Activated T-cell treated with anti-CD3 and anti-CD28 coated beads, Interleukin-2, amount 50 U/mL, for 48 hours (primary cell): ENCODE measurements around the gene PCNX2.

Source experiments
- DNase-seq, 2 experiments: peaks; one replicate each; pipeline ENCODE4 v3.0.0-alpha.2; 2020

Gene PCNX2

GRCh38 chr1:232979558-232979957, 316.0 kb downstream of the PCNX2 start:
- DNase-seq: no peak

DNA sequence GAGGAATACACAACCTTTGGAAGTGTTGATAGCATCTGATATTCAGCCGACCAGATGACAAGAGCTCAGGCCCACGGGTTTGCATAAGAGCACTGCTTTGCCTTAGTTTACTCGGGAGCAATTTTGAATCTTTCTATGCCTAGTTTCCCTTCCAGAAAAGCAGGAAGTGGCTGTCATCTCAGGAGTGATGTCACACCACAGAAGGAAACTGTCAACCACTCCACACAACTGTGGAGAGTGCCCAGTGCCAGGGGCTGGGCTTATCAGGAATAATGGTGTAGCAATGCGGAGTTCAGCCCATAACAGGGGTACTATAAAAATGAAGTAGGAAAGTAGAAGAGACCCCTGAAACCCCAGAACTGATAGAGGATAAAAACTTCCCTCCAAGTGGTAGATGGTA, 316.7 kb downstream of the PCNX2 start:
- DNase-seq: no peak

DNA sequence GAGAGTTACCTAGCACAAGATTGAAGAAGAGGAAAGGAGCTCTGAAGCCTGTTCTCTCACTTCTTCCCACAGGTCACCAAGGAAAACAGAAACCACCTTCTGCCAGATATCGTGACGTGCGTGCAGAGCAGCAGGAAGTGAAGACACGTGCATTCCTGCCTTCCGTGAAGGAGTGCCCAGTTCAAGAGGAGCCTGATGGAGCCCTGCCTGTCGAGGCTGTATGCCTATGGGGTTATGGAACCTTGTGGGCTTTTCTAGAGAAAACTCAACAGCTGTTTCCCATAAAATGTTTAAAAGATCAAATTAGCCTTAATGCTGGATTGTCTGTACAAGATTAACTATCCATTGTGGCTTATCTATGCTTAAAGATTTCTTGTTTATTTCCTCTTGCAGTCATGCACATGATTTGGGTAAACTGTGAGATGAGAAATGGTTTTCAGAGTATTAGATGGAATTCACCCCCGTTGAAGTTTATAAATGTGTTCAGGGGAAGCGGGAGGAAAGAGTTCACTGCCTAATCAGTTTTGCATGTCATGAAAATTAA, 317.4 kb downstream of the PCNX2 start:
- no peak for DNase-seq

GRCh38 chr1:232974971-232975370, 320.6 kb downstream of the PCNX2 start:
- DNase-seq: no peak

GRCh38 chr1:232973652-232974611, 321.6 kb downstream of the PCNX2 start:
- DNase-seq: no peak

DNA sequence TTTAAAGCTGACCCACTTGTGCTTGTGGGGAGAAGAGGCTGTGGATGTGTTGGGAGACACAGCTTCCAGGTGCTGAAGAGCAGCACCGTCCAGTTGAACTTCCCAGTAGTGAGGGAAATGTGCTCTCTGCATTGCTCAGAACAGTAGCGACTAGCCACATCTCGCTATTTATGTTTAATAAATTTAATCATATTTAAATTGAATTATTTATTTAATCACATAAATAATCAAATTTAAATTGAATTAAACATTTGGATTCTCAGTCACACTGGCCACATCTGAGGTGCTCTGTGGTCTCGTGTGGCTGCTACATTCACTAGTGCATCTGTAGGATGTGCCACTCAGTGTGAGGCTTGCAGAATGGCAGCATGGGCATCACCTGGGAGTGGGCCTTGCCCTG, 325.0 kb downstream of the PCNX2 start:
- DNase-seq: no peak

GRCh38 chr1:232969799-232970198, 325.7 kb downstream of the PCNX2 start:
- no peak for DNase-seq

DNA sequence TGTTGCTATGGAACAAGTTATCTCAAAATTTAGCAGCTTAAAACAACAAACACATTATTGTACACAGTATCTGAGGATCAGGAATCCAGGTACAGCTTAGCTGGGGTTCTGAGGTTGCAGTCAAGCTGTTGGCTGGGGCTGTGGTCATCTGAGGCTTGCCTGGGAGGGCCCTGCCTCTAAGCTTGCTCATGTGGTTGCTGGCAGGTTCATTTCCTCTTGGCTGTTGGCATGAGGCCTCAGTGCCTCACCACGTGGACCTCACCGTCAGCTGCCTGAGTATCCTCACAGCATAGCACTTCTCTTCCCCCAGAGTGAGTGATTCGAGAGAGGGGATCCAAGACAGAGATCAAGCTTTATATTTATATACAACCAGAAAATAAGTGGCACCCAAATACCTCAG, 326.6 kb downstream of the PCNX2 start:
- DNase-seq: no peak

DNA sequence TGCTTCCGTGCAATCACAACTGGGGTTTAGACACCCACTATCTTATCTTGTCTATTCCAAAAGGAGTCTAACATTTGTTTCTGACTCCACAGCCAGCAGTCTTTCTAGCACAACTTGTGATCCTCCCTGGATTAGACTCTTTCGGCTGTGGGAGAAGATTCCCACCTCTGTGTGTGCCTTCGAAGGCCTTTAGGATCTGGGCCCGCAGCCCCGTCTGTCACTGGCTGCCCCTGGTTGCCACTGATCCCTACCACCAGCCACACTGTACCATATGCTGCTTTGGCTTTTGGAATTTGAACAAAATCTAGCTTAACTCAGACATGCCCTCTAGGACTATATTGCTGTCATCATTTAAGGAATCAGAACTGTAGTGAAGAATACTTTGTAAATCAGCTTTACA, 327.1 kb downstream of the PCNX2 start:
- no peak for DNase-seq

DNA sequence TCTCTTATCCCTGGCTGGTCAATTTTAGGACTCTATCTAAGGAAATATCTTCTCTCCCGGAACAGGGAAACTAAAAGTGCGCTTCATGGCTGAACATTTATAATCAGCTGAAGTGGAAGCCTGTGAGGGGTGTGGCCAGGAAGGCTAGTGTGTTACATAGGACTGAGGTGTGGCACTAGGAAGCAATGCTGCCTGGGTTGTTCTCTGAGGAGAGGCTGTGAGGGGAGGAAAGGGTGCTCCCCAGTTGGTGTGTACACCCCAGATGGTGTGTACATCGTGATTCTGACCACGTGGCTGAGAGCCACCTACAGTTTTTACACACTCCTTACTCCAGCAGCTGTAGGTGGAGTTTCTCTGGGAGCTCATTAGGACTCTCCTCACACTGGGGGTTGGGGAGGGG, 328.9 kb downstream of the PCNX2 start:
- no peak for DNase-seq

- DNase-seq: no peak
Measured at GRCh38 chr1:232965912-232966217, 329.7 kb downstream of the PCNX2 start.

- DNase-seq: no peak
Measured at GRCh38 chr1:232965124-232965911, 330.2 kb downstream of the PCNX2 start.

GRCh38 chr1:232964601-232965000, 330.9 kb downstream of the PCNX2 start:
- DNase-seq: no peak

- DNase-seq: no peak
Measured at GRCh38 chr1:232962761-232963745, 332.5 kb downstream of the PCNX2 start.

DNA sequence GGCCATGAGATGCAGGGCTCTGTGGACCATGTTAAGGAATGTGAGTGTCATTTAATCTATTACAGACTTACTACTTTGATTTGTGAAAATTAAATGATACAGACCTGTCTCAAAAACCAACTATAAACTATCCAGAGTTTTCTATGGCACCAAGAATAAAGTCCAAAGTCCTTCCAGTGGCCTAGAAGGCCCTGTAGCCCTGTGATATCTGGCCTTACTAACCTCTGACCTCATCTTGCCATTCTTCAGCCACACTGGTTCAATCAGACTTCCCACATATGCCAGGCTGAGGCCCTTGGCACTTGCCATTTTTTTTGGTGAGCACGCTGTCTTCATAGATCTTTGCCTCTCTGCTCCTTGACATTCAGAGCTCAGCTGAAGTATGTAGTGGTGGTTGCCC, 337.5 kb downstream of the PCNX2 start:
- no peak for DNase-seq

- DNase-seq: no peak
Measured at GRCh38 chr1:232956081-232956480, 339.4 kb downstream of the PCNX2 start.

GRCh38 chr1:232954594-232955365, 340.7 kb downstream of the PCNX2 start:
- no peak for DNase-seq

DNA sequence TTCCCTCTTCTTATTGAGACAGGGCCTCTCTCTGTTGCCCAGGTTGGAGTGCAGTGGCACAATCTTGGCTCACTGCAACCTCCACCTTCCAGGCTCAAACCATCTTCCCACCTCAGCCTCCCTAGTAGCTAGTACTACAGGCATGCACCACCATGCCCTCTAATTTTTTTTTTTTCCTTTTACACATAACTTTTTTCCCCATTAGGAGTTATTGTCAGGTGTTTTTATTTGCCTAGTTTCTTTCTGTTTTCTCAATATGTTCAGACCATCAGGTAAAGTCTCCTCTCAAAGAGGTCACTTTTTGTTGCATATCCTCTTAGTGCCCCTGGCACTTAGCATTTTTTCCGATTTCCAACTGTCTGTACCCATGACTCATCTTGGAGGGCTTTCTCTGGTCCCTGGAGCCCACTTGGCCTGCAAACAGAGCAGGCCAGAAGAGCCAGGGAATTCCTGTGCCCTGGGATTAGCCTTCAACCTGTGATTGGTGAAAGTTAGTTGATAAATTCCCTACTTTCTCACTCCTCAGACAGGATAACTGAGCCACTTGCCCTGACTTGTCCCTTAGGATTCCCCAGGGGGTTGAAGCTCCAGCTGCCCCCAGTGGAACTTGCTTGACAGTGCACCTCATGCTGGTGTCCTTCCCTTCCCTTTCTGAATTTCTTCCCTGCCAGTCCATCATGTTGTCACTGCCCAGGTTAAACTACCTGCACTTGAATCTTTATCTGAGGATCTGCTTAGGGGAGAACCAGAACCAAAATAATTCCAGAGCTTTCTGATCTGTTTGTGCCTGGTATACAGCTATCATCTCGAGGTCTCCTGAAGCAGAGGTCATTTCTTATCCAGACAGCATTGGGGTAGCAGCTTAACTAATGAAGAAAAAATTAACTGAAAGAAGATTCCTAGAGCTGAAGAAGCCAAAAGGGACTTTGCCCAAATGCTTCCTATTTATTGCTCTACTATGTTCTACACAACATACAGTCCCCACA, 342.7 kb downstream of the PCNX2 start:
- peak; percentile 42 to 46 for DNase-seq

DNA sequence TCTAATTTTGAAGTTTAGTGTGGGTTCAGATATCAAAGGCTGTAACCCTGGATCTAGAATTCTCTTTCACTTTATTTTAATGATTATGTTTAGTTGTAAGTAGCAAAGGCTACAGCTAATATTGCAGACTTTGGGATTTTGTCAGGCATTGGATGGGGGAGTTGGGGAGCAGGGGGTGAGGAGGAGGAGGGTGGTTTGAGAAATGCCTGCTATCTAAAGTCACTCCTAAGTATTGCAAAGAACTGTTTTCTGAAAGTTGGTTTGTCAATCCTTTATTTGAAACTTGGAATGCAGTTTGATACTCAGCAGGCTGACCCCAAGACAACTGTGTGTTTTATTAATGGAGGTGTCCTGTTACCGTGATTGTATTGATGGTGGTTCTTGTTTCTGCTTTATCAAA, 343.9 kb downstream of the PCNX2 start:
- no peak for DNase-seq

GRCh38 chr1:232951180-232951579, 344.3 kb downstream of the PCNX2 start:
- peak; percentile 36 for DNase-seq
